Gastrocnemius medialis (tissue), 4 donors: ENCODE data around the gene LRRC4C. TPM values are rescaled to one million over a fixed set of nuclear protein-coding genes. Genes with fewer than 3 reads are reported as not detected.

Experiments used
- ATAC-seq, 2 donors: fragments of 150-250 bp; one replicate each; pipeline ENCODE4 v1.9.1; 2016
- DNase-seq, 2 donors: peaks; one replicate each; pipeline ENCODE4 v3.0.0-alpha.2; 2019
- H3K27ac ChIP-seq, 4 donors: fragments of 200-600 bp; sonication (generic); 1 replicate in 1 of 4; 2 replicates in 3 of 4; pipeline ENCODE4 v1.5.1; 2016 to 2018; ENCODE audit warnings: mild to moderate bottlenecking in 2 of 4, moderate library complexity in 1 of 4
- H3K27me3 ChIP-seq, 3 donors: fragments of 200-600 bp; sonication (generic) in 2 of 3; 1 replicate in 1 of 3; 2 replicates in 2 of 3; pipeline versions ENCODE4 v1.5.1 to v1.6.0; 2016 to 2019; ENCODE audit warnings: mild to moderate bottlenecking in 1 of 3, moderate library complexity in 1 of 3
- H3K36me3 ChIP-seq, 2 donors: fragments of 200-600 bp; sonication (generic) in 1 of 2; one replicate each; pipeline ENCODE4 v1.5.1; 2017 to 2018
- H3K4me1 ChIP-seq, 2 donors: fragments of 200-600 bp; sonication (generic) in 1 of 2; one replicate each; pipeline ENCODE4 v1.5.1; 2016 to 2017; ENCODE audit warnings: mild to moderate bottlenecking in 2 of 2
- H3K4me3 ChIP-seq, 4 donors: fragments of 200-600 bp; sonication (generic) in 3 of 4; 1 replicate in 1 of 4; 2 replicates in 3 of 4; pipeline ENCODE4 v1.5.1; 2016 to 2019; ENCODE audit warnings: mild to moderate bottlenecking in 2 of 4
- H3K9me3 ChIP-seq, 3 donors: fragments of 200-600 bp; sonication (generic) in 2 of 3; 1 replicate in 1 of 3; 2 replicates in 2 of 3; pipeline ENCODE4 v1.5.1; 2016 to 2019
- POLR2A ChIP-seq, 2 donors: fragments of 450-650 bp; IDR thresholded peaks; one replicate each; pipeline ENCODE4 v1.6.1; 2017; ENCODE audit warnings: antibody characterized with exemption in 2 of 2, mild to moderate bottlenecking in 2 of 2, moderate library complexity in 2 of 2
- in situ Hi-C, 4 donors: fragments of 200-750 bp; cut with MboI; loops; one replicate each; pipeline versions ENCODE4 v1.15.0 to v1.8.0; 2017; ENCODE audit warnings: low sequenced_read_pairs in 4 of 4
- intact Hi-C: fragments of 100-400 bp; cut with DNase I; formaldehyde crosslinking; loops from one replicate; pipeline ENCODE4 v1.15.1; 2023; ENCODE audit warnings: low total_unique reads
- total RNA-seq, 4 donors: library from RNA; depleted of rRNA; stranded (reverse); fragments of >200 nt; gene quantifications; one replicate each; pipeline versions ENCODE4 v1.1.0 to v1.2.3, GENCODE V29; 2016
- TF ChIP-seq, protein P1 (sequence below), 5 experiments: fragments of 450-650 bp in 3 of 5; fragments of 200-600 bp in 2 of 5; sonication (generic) in 2 of 5; IDR thresholded peaks in 4 of 5; conservative IDR thresholded peaks in 1 of 5; 1 replicate in 4 of 5; 2 replicates in 1 of 5; pipeline ENCODE4 v1.5.1; 2016 to 2019; ENCODE audit warnings: antibody characterized with exemption in 5 of 5, mild to moderate bottlenecking in 3 of 5, moderate library complexity in 3 of 5

The LRRC4C gene
- total RNA-seq, 4 donors from 2014 or later = 0.15 to 0.59 (median 0.24) TPM; not detected in 1

DNA sequence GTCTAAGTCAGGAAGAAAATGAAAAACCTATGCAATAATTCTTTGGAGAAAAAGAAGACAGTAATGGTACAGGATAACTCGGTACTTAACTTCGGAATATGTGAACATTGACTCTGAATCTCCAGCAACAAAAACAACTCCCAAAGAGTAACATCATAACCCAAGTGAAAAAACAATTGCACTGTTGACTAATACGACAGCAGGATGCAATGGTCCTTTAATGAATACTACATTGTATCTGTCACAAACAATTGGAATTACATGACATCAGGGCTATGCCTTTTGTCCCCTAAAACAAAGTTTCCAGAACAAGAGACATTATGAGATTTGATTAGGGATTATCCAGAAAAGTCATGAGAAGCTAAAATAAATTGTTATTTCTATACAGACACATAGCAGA is 1065.9 kb downstream of the LRRC4C start:
- Histone ChIP-seq H3K4me1 (no peaks in the 10 kb centered on the region), H3K36me3 (no peaks in the 10 kb centered on the region), H3K27me3 (no peaks in the 10 kb centered on the region), H3K4me3 (no peak overlapping the region), H3K9me3 (no peaks in the 10 kb centered on the region), H3K27ac (no peak overlapping the region)
- ATAC-seq (no peak), DNase-seq (no peak)
- no peak for TF ChIP-seq POLR2A (IDR thresholded peaks at IDR 0.05)
- TF ChIP-seq, protein P1, sequence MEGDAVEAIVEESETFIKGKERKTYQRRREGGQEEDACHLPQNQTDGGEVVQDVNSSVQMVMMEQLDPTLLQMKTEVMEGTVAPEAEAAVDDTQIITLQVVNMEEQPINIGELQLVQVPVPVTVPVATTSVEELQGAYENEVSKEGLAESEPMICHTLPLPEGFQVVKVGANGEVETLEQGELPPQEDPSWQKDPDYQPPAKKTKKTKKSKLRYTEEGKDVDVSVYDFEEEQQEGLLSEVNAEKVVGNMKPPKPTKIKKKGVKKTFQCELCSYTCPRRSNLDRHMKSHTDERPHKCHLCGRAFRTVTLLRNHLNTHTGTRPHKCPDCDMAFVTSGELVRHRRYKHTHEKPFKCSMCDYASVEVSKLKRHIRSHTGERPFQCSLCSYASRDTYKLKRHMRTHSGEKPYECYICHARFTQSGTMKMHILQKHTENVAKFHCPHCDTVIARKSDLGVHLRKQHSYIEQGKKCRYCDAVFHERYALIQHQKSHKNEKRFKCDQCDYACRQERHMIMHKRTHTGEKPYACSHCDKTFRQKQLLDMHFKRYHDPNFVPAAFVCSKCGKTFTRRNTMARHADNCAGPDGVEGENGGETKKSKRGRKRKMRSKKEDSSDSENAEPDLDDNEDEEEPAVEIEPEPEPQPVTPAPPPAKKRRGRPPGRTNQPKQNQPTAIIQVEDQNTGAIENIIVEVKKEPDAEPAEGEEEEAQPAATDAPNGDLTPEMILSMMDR (IDR thresholded peaks at IDR 0.05 in 4 of 5, conservative IDR thresholded peaks at IDR 0.05 in 1 of 5) = no peak
- in situ Hi-C loops = no loop called here
- intact Hi-C loops = no loop called here

DNA sequence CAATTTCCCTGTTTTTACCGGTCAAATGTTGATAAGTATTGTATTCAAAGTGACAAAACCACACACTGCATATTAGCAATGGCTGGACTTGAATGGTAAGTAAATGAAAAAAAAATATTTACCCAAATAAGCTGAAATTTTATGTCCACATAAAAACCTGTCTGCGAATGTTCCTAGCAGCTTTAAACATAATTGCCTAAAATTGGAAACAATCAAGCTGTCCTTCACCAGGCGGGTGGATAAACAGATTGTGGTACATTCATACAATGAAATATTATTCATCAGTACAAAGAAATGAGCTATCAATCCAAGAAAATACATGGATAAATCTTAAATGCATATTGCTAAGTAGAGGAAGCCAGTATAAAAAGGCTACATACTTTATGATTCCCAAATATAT is 1067.8 kb downstream of the LRRC4C start:
- Histone ChIP-seq H3K36me3 (no peaks in the 10 kb centered on the region), H3K27me3 (no peaks in the 10 kb centered on the region), H3K9me3 (no peaks in the 10 kb centered on the region), H3K4me1 (no peaks in the 10 kb centered on the region), H3K27ac (no peak overlapping the region), H3K4me3 (no peak overlapping the region)
- DNase-seq (no peak), ATAC-seq (no peak)
- in situ Hi-C loops (no loop called here), intact Hi-C loops (no loop called here)
- TF ChIP-seq, protein P1 (IDR thresholded peaks at IDR 0.05 in 4 of 5, conservative IDR thresholded peaks at IDR 0.05 in 1 of 5) = no peak
- TF ChIP-seq POLR2A (IDR thresholded peaks at IDR 0.05) = no peak

DNA sequence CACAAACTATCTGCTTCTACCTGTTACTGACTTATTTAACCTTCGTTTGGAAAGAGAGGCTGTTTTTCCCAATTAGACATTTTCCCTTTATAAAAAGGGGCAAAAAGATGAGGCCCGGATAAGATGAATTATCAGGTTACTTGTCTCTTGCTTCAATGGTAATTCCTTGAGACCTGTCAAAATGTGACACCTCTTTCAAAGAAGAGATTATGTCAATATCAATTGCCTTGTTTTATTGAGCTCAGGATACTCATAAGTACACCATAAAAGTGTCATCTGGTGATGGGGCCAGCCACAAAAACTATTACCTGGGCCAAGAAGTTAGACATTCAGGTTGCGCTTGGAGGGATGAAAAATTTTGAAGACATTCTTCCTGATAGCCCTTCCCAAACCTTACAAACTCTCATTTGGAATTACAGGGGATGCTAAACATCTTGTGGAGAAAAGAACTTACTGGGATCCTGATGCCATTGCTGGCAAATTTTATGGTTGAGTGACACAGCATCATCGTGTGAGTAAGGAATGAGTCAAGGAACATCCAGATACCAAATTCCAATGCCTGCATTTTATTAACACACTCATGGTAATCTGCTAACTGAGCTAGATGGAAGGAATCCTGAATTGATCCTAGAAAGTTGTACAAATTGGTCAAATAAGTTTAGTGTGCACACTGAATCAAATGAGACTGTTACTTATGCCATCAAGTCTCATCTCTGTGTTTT is 1071.2 kb downstream of the LRRC4C start:
- no peak for DNase-seq
- in situ Hi-C loops = no loop called here
- TF ChIP-seq, protein P1 (IDR thresholded peaks at IDR 0.05 in 4 of 5, conservative IDR thresholded peaks at IDR 0.05 in 1 of 5) = no peak
- TF ChIP-seq POLR2A (IDR thresholded peaks at IDR 0.05) = no peak

DNA sequence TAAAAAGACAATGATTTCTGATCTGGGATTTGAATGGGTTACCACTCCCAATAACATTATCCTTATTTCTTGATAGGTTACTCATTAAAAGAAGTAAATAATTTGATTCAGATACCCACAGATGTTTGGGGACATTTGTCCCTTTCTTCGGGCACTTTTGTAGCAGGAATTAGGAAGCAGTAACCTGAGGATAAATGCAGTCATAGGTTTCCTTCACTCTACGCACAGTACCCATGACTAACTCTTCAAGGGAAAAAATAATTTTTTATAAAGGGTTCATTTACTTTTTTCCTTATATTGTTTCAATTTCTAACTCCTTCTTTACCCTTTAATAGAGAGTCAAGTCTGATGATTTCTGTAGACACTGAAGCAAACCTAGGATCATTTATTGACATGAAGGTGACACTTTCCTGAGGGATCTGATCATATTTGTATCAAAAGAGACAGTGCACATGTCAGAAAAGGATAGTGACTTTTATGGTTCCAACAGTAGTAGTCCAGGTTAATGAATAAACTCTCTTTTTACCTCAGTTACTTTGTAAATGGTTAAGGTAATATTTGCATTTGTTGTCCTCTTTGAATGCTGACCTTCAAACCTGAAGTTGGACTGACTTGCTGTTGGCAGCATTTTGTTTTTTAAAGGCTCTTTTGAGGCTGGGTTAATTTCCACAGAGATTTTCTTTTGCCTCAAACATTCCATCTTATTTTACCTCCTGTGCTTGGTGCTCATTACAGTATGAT is 1072.0 kb downstream of the LRRC4C start:
- Histone ChIP-seq H3K4me3 (no peak overlapping the region), H3K27ac (no peak overlapping the region), H3K36me3 (no peaks in the 10 kb centered on the region), H3K27me3 (no peaks in the 10 kb centered on the region), H3K9me3 (no peaks in the 10 kb centered on the region), H3K4me1 (no peaks in the 10 kb centered on the region)
- in situ Hi-C loops = no loop called here
- DNase-seq (no peak), ATAC-seq (no peak)
- no peak for TF ChIP-seq POLR2A (IDR thresholded peaks at IDR 0.05)
- TF ChIP-seq, protein P1 (IDR thresholded peaks at IDR 0.05 in 4 of 5, conservative IDR thresholded peaks at IDR 0.05 in 1 of 5) = no peak
- intact Hi-C loops = no loop called here

More for the DNA sequence above, 1071.2 kb downstream of the LRRC4C start:
- H3K4me1 ChIP-seq = no peaks in the 10 kb centered on the region
- no peaks in the 10 kb centered on the region for H3K9me3 ChIP-seq
- no peaks in the 10 kb centered on the region for H3K27me3 ChIP-seq
- intact Hi-C loops = no loop called here
- H3K27ac ChIP-seq = no peak overlapping the region
- ATAC-seq = no peak
- no peaks in the 10 kb centered on the region for H3K36me3 ChIP-seq
- no peak overlapping the region for H3K4me3 ChIP-seq
